SU-DHL-6 (cell line): ENCODE results near the gene TRAPPC4.

Experiments used
- CTCF ChIP-seq: fragments of 200-600 bp; sonication (generic); IDR thresholded peaks from one replicate; pipeline ENCODE4 v1.5.1; 2017; ENCODE audit warnings: antibody characterized with exemption, mild to moderate bottlenecking, low read length, moderate library complexity; ENCODE audit not compliant: insufficient read depth, poor library complexity, severe bottlenecking
- EZH2phosphoT487 ChIP-seq: fragments of 200-600 bp; sonication (generic), shearing (Covaris generic); conservative IDR thresholded peaks from 2 replicates; pipeline ENCODE4 v1.6.1; 2018; ENCODE audit warnings: mild to moderate bottlenecking, antibody characterized with exemption, low read length, moderate library complexity, mixed read lengths

DNA sequence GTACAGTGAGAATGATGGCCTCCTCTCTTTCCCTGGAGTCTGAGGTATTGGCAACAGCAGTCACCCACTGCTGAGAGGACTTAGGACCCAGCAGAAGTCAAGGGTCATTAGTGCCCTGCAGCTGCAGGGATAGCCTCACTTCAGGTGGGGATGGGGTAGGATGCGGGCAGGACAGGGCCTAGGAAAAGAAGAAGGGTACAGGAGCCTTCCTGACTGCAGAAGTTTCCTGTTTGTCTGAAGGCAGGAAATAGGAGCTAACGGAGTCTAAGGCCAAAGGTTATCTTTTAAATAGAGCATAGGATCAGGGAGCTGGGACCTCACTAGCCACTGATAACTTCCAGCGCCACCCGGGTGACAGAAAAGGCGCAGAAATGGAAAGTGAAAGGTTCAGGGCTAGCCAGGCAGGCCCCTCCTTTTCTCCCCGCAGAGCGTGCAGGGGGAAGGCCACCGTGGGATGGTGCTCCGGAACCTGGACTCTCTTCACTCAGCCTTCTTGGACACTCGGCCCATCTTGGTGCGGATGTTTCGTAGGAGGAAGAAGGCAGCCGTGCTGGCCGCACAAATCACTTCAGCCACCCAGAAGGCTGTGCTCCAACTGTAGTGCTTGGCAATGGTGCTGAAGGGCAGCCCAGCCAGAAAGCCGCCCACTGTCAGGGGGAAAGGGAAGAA lies 6.0 kb downstream of the TRAPPC4 start:
- TF ChIP-seq CTCF (no peak), EZH2phosphoT487 (no peak)
